ENCODE results near the gene STX10. TPM values are rescaled to one million over a fixed set of nuclear protein-coding genes. Genes with fewer than 3 reads are reported as not detected.

STX10 gene
- total RNA-seq, 1 donor from 2014 or later = 38.2 TPM

DNA sequence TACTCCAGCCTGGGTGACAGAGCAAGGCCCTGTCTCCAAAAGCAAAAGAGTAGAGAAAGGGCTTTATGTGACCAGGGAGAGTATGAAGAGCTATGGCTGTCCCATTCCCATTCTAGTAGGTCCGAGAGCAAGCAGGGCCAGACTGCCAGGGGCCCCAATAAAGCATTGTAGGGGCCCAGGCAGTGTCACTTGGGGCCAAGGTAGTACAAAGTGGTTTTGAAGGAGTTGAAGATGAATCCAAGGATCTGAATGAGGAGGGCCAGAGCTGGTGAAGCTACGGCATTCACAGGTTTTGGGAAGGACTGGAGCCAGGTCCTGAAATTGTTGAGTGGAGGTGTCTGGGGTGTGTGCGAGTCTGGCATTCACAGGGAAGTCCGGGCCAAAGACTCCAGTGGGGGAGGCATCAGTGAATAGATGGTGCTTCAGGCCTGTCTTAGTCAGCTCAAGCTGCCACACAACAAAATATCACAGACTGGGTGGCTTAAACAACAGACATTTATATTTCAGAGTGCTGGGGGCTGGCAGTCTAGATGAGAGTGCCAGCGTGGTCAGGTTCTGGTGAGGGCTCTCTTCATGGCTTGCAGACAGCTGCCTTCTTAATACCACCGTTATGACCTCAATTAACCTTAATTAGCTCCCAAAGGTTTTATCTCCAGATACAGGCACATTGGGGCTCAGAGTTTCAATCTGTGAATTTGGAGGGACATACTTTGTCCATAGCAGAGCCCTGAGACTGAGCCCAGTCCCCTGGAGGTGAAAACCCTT lies 22.2 kb downstream of the STX10 start:
- DNase-seq (no peak), ATAC-seq (ENCODE audit: poor library complexity) (peak; percentile 18)
- intact Hi-C loops (cut with DNase I) = no loop called here

DNA sequence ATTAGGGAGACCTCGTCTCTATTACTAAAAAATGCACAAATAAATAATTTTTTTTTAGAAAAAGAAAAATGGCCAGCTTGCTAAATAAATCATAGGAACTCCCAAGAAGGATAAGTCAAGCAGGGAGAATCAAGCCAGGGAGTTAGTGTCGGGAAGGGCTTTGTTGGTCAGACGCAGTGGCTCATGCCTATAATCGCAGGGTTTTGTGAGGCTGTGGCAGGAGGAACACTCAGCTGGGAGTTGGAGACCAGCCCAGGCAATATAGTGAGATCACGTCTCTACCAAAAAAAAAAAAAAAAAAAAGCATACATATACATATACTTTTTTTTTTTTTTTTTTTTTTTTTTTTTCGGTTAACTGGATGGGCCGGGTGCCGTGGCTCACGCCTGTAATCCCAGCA lies 23.1 kb downstream of the STX10 start:
- no peak for DNase-seq
- intact Hi-C loops (cut with DNase I) = no loop called here
- ATAC-seq (ENCODE audit: poor library complexity) = no peak

DNA sequence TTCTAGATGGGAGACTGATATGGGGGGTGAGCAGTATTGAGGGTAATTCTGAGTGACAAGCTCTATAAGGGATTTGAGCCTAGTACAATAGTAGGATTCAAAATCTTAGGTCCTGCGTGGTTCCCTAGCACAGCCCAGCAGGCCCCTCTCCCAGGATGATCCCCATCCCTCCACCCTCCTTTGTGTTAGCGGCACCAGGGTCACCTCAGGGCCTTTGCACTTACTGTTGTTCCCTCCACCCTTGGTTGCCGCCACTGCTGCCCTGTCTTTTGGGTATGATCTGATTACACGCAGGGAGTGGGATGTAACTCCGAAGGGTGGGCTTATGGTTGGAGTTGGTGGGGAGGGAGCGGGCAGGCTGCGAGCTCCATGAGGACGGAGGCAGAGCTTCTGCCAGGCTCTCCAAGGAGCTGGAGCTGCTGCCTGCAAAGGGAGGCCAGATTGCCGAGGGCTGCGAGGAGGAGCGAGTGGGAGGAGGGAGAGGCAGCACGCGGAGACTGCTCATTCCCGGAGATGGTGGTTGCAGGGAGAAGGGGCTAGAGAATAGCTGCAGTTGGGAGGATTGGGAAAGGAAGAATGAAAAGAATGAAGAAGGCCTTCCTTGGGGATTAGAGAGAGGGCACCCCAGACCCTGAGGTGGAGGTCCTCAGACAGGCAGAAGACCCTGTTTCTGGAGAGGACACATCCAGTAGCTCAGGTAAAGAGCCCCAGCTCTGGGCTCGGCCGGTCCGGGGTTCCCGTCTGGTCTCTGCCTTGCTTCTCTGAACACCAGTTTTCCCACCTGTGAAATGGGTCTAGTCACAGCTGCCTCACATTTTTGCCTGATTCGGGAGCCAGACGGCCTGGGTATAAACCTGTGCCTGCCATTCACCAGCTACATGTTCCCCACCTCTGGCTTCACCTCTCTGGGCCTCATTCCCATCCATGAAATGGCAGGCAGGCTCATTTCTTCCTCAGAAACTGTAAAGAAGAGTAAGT lies 26.9 kb downstream of the STX10 start:
- ATAC-seq (ENCODE audit: poor library complexity) (no peak), DNase-seq (no peak)
- intact Hi-C loops (cut with DNase I) = no loop called here

DNA sequence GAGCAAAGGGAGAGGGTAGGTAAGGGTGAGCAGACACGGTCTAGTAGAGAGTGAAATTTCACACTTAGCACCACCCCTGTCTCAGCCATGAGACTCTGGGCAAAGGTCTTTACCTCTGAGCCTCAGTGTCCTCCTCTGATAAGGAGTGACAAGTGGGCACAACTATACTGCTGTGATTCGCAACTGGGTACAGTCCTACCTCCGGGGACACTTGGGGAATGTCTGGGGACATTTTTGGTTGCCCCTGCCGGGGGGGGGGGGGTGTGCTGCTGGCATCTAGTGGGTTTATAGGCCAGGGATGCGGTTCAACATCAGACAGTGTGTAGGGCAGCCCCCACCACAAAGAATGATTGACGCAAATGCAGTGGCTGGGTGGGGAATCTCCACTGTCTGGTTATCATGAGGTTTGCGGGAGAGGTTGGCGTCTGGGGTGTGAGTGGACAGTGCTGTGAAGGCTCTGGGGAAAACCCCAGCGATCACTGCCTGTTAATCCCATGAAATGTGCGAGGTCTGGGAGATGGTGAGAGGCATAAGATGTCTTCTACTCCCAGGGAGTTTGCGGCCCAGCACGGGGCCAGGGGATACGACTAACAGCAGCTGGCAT lies 27.8 kb downstream of the STX10 start:
- DNase-seq (no peak), ATAC-seq (ENCODE audit: poor library complexity) (no peak)
- intact Hi-C loops (cut with DNase I) = no loop called here

DNA sequence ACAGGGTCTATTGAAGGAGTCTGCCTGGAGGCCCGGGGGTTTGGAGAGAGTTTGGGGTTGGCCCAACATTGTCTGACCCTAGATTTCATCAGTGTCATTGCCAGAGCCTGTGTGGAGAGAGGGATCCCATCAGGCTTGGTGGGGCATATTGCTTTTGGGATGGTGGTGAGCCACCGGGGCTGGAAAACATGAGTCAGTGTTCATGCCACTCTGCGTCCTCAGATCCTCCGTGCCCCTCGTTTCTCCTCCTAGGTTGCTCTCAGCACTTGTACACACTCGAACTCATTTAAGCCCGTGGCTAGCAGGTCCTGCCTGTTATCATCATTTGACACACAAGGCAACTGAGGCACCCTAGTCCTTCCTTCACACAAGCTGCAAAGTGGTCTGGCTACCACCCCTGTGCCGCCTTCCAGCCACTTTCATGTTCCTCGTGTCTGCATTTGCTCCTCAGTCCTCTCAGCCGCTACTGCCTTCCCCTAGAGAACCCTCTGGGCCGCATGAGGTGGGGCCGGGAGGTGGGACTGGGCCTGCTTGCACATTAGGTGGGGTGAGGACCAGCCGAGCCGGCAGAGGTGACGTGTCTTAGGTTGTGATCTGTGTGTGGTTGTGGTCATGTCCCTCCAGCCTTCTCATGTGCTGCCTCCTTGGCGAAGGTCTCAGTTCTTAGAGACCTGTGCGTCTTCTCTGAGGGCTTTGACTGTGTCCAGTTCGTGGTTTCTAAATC lies 28.5 kb downstream of the STX10 start:
- DNase-seq (no peak), ATAC-seq (ENCODE audit: poor library complexity) (no peak)
- intact Hi-C loops (cut with DNase I) = no loop called here

DNA sequence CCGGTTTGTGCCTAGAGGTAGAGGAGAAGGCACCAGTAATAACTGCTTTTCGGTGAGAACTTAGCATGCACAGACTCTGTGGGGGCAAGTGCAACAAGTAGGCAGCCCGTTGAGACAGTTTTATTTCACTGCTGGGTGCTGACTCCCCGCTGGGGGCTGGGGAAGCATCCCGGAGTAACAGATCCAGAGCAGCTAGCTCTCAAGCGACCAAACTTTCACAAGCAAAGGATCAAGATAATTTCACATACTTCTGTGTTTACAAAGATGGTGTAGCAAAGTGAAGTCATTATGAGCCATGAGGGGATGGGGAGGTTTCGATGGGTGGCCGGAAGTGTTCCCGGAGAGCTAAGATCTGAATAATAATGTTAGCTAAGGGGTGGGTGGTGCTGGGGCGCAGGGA lies 29.4 kb downstream of the STX10 start:
- ATAC-seq (ENCODE audit: poor library complexity) (no peak), DNase-seq (no peak)
- intact Hi-C loops (cut with DNase I) = no loop called here

DNA sequence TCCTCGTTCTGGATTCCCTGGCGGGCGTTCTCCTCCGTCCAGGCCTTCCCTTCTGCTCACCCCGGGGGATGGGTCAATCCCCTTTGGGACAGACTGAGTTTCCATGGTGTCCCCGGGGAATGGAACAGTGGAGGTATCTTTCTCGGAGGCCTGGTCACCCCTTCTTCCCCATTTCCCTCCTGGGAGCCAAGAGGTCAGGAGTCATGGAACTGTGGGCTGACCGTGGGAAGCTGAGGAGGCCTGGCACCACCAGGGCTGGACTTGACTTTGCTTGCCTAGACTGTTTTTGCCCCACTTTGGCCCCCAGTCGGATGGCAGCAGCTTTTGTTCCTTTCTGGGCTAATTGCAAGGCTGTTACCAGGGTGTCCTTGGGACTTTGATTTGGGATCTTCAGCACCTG lies 30.1 kb downstream of the STX10 start:
- ATAC-seq (ENCODE audit: poor library complexity) (no peak), DNase-seq (no peak)
- intact Hi-C loops (cut with DNase I) = no loop called here

DNA sequence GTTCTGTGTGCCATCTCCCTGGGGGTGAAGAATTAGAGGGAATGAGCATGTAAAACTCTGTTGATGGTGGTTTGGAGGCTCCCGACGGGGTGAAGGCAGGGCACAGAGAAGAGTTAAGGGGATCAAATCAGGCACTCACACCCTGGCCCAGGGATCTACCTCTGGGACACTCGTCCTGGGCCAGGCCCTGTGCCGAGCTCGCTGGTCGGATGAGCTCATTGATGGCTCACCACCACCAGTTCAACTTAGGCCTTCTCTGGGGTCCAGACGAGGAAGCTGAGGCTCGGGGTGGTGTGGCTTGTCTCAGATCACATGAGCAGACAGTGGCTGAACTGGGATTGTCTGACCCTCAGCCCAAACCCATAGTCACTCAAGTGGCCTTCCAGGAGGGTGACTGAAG lies 30.5 kb downstream of the STX10 start:
- DNase-seq (no peak), ATAC-seq (ENCODE audit: poor library complexity) (no peak)
- intact Hi-C loops (cut with DNase I) = no loop called here

DNA sequence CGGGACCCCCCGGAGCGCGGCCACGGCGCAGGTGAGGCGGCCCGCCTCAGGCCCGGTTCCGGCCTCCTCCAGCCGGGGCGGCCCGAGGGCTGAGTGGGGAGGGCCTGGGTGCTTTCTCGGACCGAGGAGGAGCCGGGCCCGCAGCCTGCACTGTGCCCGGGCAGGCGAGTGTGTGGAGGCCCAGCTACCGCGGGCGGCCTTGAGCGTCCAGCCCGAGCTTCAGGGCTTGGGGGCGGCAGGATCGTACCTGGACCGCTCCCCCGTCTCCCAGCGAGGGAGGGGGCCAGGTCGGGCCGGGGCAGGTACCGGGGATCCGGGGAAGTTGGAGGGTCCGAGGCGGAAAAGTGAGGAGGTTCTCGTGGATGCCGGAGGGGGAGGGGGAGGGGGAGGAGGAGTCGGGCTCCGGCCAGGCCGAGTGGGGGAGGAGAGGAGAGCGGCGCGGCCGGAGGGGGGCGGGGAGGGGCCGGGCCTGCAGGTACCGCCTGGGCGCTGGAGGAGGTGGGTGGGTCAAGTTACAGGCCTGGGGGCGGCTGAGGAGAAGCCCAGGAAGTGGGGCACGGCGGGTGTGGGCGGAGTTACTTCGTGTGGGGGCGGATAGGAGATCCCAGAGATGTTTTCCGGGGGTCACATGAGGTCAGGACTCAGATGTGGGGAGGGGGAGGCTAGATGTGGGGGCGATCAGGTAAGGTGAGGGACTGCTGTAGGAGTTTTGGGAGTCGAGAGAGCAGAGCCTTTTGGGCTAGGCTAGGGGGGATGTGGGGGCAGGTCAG lies 31.6 kb downstream of the STX10 start:
- DNase-seq (no peak), ATAC-seq (ENCODE audit: poor library complexity) (no peak)
- intact Hi-C loops (cut with DNase I) = no loop called here

DNA sequence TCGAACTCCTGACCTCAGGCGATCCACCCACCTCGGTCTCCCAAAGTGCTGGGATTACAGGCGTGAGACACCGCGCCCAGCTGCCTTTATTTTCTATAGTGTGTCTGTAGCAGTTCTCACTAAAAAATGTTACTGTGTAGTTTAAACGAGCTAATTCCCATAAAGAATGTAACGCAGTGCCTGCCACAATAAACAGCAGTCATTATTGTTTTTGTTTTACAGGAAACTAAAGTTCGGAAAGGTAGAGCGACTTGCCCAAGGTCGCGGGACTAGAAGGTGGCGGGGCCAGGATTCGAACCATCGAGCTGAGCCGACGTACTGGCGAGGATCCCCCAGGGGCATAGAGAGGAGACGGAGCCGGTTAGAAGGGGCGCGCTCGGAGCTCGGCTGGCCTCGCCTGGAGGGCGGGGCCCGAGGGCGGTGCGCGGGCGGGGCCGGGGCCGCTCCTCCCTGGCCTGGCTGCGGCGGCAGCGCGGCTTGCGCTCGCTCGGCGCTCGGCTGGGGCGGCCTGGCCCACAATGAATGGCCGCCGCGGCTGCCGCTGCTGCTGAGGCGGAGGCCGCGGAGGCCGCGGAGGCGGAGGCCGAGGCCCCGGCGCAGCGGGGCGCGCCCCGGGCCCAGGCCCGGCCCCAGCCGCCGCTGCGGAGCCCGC lies 32.3 kb downstream of the STX10 start, which contains the start of gene NACC1:
Gene NACC1 (plus strand): TSS at position 493 of the 652 bp plus-strand sequence. CDS start 16,944 bp downstream, outside the sequence.
- DNase-seq (peak; percentile 94), ATAC-seq (ENCODE audit: poor library complexity) (peak; percentile 97)
- intact Hi-C loops (cut with DNase I) = no loop called here

DNA sequence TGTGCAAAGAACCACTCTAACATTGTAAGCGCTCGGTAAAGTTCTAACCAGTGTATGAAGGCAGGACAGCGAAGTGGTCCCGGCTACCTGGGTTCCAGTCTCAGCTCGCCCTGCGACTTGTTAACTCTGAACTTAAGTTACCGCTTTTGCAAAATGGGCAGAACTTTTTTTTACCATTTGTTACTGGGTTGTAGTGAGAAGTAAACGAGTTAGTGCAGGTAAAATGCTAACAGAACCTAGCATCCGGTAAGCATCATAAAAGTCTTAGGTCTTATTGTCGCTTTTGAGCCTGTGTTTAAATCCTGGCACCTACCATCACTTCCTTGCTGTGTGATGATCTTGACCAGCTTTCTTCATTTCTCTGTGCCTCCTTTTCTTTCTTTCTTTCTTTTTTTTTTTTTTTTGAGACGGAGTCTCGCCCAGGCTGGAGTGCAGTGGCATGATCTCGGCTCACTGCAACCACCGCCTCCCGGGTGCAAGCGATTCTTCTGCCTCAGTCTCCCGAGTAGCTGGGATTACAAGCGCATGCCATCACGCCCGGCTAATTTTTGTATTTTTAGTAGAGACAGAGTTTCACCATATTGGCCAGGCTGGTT lies 32.9 kb downstream of the STX10 start:
- DNase-seq (no peak), ATAC-seq (ENCODE audit: poor library complexity) (peak; percentile 18)
- intact Hi-C loops (cut with DNase I) = no loop called here

DNA sequence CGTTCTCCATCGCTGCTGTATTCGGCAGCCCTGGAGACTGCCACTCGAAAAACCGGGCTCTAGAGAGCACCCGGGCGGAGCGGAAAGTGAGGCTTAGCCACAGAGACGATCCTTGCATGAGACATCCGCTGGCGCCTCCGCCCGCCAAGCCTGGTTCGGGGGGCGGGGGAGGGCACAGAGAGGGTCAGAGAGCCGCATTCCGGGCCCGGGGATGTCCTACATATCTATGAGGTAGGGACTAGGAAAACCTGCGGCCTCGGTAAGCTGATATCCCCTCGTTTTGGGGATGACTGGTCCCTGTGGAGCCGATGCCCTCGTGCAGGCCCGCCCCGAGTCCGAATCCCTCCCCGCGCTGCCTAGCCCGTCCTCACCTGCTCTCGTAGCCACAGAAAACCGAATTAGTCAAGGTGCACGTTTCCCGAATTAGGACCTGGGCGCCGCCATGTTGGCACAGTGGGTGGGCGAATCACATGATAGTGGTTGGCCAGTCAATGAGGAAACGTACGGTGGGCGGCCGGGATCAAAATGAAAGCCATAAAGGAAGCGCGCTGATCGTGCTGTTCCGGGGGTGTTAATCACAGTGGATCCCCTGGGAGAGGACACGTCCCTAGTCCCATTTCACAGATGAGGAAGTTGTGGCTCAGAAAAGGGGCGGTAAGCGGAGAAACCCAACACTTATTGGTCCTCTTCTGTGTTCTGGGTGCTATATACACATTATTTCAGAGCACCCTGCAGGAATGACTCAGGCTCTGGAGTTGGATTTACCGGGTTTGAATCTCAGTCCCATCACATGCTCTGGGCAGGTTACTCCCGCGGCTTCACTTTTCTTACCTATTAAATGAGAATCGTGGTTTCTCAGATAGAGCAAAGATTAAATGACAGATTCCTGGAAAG lies 33.6 kb downstream of the STX10 start, which contains the start of gene TRMT1:
Gene TRMT1 (minus strand): TSS at position 459 of the 894 bp plus-strand sequence. CDS start 341 bp downstream, at position 118.
- ATAC-seq (ENCODE audit: poor library complexity) = peak; percentile 87
- intact Hi-C loops (cut with DNase I) = no loop called here
- peak; percentile 96 for DNase-seq

DNA sequence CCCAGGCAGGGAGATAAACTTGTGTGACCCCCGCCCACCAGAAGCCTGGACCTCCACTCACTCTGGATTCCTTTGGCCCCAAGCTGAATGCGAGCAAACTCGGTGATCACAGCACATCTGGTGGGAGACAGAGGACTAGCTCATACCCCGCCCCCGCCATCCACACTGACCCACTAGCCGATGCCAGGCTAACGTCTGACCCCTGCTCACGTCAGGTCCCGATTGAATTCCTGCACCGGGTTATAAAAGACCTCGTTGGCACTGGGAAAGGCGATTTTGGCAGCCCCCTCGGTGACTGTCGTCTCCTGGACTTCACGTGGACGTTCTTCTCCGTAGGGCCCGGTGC lies 34.3 kb downstream of the STX10 start:
- intact Hi-C loops (cut with DNase I) = no loop called here
- DNase-seq = no peak

DNA sequence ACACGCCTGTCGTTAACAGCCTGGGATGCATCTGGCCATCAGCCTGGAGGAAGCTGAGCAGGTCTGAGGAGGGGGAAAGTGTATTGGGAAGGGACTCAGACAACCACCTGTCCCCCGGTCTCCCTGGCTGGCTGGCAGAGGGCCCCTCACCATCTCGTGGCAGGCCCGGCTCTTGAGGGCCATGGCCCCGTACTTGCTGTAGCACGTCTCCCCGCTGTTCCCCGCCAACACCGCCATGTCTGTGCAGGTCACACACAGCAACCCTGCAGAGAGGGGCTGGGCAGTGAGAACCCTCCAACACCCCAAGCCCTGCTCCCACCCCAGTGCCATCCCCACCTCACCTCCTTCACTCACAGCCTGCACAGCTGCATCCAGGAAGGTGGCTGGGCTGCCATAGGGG lies 37.6 kb downstream of the STX10 start:
- intact Hi-C loops (cut with DNase I) = no loop called here
- DNase-seq = no peak
- ATAC-seq (ENCODE audit: poor library complexity) = no peak

More for the DNA sequence above, 34.3 kb downstream of the STX10 start:
- ATAC-seq (ENCODE audit: poor library complexity) = no peak

DNA sequence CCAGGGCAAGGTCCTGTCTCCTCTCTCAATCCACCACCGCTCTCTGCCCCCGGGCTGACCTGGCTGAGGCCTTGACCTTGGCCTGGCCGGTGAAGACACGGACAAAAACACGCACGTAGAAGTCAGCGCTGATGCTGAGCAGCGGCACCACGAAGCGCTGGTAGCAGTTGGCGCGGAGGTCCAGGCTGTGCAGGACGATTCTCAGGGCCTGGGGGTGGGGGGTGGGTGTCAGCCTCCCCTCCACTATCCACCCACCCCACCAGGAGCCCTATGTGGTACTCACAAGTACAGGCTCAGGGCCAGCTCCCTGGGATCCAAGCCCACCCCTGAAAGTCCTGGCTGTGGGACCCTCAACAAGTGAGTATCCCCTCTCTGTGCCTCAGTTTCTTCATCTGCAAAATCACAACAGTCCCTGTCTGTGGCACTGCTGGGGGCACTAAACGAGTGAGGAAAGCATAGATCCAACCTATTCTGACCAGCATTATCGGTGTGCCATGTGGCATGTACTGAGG lies 40.0 kb downstream of the STX10 start:
- intact Hi-C loops (cut with DNase I) = no loop called here
- no peak for ATAC-seq (ENCODE audit: poor library complexity)
- no peak for DNase-seq

All from Right ventricle myocardium superior (tissue), 1 donor.